ENCODE data around the gene MEA1. TPM values are rescaled to one million over a fixed set of nuclear protein-coding genes. Genes with fewer than 3 reads are reported as not detected.

The MEA1 gene
- total and polyA plus RNA-seq, 4 donors = 10.7 to 50.3 (median 30.6) TPM

DNA sequence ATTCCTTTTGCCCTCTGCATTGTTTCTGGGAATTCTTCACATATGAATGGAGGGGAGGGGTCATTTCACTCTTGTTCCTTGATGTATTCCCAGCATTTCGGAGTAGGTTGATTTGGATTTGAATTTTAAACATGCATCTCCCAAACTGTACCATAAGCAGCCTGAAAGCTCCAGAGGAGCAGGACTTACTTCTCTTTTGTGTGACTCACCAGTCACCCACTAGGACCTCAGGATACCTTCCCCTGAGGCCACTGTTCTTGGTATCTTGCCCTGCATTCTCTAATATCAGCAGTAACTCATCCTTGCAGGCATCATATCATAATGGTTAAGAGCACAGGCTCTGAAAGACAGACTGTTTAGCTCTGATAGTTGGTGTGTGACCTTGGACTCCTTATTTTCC is 44.8 kb upstream of the MEA1 start:
- TF ChIP-seq FOXA2 (IDR thresholded peaks at IDR 0.05) (no peak), HNF4A (conservative IDR thresholded peaks at IDR 0.05) (no peak), YY1 (IDR thresholded peaks at IDR 0.05) (no peak), TAF1 (conservative IDR thresholded peaks at IDR 0.05) (no peak), JUND (IDR thresholded peaks at IDR 0.05) (no peak)
- TF ChIP-seq, protein P1, sequence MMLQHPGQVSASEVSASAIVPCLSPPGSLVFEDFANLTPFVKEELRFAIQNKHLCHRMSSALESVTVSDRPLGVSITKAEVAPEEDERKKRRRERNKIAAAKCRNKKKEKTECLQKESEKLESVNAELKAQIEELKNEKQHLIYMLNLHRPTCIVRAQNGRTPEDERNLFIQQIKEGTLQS (IDR thresholded peaks at IDR 0.05) = no peak
- TF ChIP-seq, protein P2, sequence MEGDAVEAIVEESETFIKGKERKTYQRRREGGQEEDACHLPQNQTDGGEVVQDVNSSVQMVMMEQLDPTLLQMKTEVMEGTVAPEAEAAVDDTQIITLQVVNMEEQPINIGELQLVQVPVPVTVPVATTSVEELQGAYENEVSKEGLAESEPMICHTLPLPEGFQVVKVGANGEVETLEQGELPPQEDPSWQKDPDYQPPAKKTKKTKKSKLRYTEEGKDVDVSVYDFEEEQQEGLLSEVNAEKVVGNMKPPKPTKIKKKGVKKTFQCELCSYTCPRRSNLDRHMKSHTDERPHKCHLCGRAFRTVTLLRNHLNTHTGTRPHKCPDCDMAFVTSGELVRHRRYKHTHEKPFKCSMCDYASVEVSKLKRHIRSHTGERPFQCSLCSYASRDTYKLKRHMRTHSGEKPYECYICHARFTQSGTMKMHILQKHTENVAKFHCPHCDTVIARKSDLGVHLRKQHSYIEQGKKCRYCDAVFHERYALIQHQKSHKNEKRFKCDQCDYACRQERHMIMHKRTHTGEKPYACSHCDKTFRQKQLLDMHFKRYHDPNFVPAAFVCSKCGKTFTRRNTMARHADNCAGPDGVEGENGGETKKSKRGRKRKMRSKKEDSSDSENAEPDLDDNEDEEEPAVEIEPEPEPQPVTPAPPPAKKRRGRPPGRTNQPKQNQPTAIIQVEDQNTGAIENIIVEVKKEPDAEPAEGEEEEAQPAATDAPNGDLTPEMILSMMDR (IDR thresholded peaks at IDR 0.05; ENCODE audit: low read depth, low read length, missing input control) = no peak
- TF ChIP-seq, protein P3, sequence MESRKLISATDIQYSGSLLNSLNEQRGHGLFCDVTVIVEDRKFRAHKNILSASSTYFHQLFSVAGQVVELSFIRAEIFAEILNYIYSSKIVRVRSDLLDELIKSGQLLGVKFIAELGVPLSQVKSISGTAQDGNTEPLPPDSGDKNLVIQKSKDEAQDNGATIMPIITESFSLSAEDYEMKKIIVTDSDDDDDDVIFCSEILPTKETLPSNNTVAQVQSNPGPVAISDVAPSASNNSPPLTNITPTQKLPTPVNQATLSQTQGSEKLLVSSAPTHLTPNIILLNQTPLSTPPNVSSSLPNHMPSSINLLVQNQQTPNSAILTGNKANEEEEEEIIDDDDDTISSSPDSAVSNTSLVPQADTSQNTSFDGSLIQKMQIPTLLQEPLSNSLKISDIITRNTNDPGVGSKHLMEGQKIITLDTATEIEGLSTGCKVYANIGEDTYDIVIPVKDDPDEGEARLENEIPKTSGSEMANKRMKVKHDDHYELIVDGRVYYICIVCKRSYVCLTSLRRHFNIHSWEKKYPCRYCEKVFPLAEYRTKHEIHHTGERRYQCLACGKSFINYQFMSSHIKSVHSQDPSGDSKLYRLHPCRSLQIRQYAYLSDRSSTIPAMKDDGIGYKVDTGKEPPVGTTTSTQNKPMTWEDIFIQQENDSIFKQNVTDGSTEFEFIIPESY (IDR thresholded peaks at IDR 0.05) = no peak
- TF ChIP-seq, protein P4, sequence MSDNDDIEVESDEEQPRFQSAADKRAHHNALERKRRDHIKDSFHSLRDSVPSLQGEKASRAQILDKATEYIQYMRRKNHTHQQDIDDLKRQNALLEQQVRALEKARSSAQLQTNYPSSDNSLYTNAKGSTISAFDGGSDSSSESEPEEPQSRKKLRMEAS (IDR thresholded peaks at IDR 0.05) = no peak
- TF ChIP-seq, protein P5, sequence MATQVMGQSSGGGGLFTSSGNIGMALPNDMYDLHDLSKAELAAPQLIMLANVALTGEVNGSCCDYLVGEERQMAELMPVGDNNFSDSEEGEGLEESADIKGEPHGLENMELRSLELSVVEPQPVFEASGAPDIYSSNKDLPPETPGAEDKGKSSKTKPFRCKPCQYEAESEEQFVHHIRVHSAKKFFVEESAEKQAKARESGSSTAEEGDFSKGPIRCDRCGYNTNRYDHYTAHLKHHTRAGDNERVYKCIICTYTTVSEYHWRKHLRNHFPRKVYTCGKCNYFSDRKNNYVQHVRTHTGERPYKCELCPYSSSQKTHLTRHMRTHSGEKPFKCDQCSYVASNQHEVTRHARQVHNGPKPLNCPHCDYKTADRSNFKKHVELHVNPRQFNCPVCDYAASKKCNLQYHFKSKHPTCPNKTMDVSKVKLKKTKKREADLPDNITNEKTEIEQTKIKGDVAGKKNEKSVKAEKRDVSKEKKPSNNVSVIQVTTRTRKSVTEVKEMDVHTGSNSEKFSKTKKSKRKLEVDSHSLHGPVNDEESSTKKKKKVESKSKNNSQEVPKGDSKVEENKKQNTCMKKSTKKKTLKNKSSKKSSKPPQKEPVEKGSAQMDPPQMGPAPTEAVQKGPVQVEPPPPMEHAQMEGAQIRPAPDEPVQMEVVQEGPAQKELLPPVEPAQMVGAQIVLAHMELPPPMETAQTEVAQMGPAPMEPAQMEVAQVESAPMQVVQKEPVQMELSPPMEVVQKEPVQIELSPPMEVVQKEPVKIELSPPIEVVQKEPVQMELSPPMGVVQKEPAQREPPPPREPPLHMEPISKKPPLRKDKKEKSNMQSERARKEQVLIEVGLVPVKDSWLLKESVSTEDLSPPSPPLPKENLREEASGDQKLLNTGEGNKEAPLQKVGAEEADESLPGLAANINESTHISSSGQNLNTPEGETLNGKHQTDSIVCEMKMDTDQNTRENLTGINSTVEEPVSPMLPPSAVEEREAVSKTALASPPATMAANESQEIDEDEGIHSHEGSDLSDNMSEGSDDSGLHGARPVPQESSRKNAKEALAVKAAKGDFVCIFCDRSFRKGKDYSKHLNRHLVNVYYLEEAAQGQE (IDR thresholded peaks at IDR 0.05) = no peak
- Histone ChIP-seq H3K9ac (ENCODE audit: low read depth in 1 of 2, low read length in 2 of 2) (peak overlapping the region; percentile 88 to 91), H3K4me3 (ENCODE audit: low read depth in 1 of 3, low read length in 3 of 3) (peak overlapping the region; percentile 91 to 97 (median 92)), H3K9me3 (ENCODE audit: control insufficient read depth in 4 of 4, low read length in 3 of 4) (no peaks in the 10 kb centered on the region), H3K27ac (ENCODE audit: low read depth in 1 of 2, low read length in 2 of 2) (peak overlapping the region in 1 of 2 donors; percentile 89), H3K4me1 (ENCODE audit: control insufficient read depth in 4 of 4, insufficient read depth in 4 of 4, low read length in 3 of 4) (peaks cover 2 to 47% (median 36%) of the 10 kb centered on the region in 4 donors), H3K27me3 (ENCODE audit: control insufficient read depth in 4 of 4, insufficient read depth in 4 of 4, low read length in 3 of 4) (no peaks in the 10 kb centered on the region), H3K36me3 (ENCODE audit: control insufficient read depth in 4 of 4, insufficient read depth in 3 of 4, low read depth in 1 of 4, low read length in 3 of 4) (peaks cover 2 to 19% (median 11%) of the 10 kb centered on the region in 4 donors)
- no peak for DNase-seq (ENCODE audit: low spot score)
- 78% methylated on average over 1 of the region's 1 CpG for WGBS

DNA sequence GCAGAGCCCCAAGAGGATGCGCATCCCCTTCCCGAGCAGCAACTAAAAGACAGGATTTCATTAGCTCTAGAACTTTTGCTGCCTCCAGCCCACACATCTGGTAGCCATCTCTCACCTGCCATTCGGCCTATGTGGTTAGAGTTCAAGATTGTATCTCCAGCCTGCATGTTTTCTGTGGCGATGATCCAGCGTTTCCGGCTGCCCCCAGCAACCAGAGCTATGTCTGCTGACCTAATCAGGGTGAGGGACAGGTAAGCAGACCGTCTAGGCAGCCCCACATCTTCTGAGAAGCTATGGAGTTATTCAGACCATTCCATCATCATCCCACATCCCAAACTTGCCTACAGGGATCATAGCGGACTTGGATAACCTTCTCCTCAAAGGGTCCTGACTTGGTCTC is 42.2 kb upstream of the MEA1 start:
- peaks cover 2 to 40% (median 31%) of the 10 kb centered on the region in 4 donors for H3K4me1 ChIP-seq (ENCODE audit: control insufficient read depth in 4 of 4, insufficient read depth in 4 of 4, low read length in 3 of 4)

More for the DNA sequence above, 42.2 kb upstream of the MEA1 start:
- no peak for TF ChIP-seq FOXA2 (IDR thresholded peaks at IDR 0.05)
- H3K36me3 ChIP-seq (ENCODE audit: control insufficient read depth in 4 of 4, insufficient read depth in 3 of 4, low read depth in 1 of 4, low read length in 3 of 4) = peaks cover 0 to 19% (median 7%) of the 10 kb centered on the region in 4 donors
- H3K27ac ChIP-seq (ENCODE audit: low read depth in 1 of 2, low read length in 2 of 2) = no peak overlapping the region
- WGBS = 88% methylated on average over 8 of the region's 8 CpGs
- no peak overlapping the region for H3K9ac ChIP-seq (ENCODE audit: low read depth in 1 of 2, low read length in 2 of 2)
- no peaks in the 10 kb centered on the region for H3K27me3 ChIP-seq (ENCODE audit: control insufficient read depth in 4 of 4, insufficient read depth in 4 of 4, low read length in 3 of 4)
- H3K9me3 ChIP-seq (ENCODE audit: control insufficient read depth in 4 of 4, low read length in 3 of 4) = no peaks in the 10 kb centered on the region
- no peak overlapping the region for H3K4me3 ChIP-seq (ENCODE audit: low read depth in 1 of 3, low read length in 3 of 3)
- DNase-seq (ENCODE audit: low spot score) = no peak
